Esophagus squamous epithelium (tissue), 4 donors: ENCODE results near the gene NQO1.

ENCODE experiments used
- POLR2A ChIP-seq, 4 donors: fragments of 450-650 bp; IDR thresholded peaks; one replicate each; pipeline ENCODE4 v1.6.1; 2017; ENCODE audit warnings: antibody characterized with exemption in 4 of 4, mild to moderate bottlenecking in 4 of 4, moderate library complexity in 3 of 4
- TF ChIP-seq, protein P1 (sequence below), 6 experiments: fragments of 450-650 bp in 4 of 6; fragments of 200-600 bp in 2 of 6; sonication (generic) in 2 of 6; IDR thresholded peaks; one replicate each; pipeline ENCODE4 v1.5.1; 2016 to 2019; ENCODE audit warnings: antibody characterized with exemption in 6 of 6, mild to moderate bottlenecking in 4 of 6, moderate library complexity in 4 of 6

DNA sequence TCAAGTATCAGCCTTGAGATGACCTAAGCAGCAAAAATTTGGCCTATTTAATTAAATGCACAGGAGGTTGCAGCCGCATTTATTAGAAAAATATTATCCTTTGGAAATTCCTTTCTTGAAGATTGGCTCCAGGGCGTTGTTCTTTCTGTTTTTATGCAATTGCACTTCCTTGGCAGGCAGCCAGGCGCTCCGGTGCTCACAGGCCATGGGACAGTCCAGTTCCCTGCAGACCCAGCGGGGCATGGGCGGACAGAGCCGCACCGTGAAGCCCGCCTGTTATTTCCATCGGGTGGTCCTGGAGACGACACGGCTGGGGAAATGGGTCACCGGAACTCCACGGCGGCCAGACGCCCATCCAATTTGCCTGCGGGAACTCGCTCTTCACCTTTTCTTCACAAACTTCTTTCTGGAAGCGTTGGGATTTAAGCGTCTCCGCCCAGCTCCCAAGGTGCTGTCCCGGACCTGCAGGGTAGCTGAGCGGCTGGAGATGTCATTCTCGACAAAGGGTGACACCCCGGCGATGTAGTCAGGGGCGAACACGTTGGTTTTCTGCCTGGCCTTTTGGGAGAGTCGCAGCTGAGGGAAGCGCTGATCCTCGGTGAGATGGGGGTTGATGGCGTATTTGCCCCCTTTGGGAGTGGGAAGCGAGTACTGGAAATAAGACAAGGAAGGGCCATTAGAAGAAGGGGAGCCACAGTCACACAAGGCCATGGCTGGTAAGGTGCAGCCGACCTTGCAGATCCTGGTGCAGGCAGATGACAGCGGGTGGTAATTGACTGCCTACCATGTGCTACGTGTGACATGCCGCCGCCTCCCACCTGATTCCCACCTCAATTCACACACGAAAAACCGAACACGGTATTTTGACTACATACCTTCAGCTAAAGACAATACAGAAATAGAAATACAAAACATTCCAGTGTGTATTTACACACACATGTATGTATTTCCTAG lies 15.9 kb upstream of the NQO1 start:
- TF ChIP-seq, protein P1, sequence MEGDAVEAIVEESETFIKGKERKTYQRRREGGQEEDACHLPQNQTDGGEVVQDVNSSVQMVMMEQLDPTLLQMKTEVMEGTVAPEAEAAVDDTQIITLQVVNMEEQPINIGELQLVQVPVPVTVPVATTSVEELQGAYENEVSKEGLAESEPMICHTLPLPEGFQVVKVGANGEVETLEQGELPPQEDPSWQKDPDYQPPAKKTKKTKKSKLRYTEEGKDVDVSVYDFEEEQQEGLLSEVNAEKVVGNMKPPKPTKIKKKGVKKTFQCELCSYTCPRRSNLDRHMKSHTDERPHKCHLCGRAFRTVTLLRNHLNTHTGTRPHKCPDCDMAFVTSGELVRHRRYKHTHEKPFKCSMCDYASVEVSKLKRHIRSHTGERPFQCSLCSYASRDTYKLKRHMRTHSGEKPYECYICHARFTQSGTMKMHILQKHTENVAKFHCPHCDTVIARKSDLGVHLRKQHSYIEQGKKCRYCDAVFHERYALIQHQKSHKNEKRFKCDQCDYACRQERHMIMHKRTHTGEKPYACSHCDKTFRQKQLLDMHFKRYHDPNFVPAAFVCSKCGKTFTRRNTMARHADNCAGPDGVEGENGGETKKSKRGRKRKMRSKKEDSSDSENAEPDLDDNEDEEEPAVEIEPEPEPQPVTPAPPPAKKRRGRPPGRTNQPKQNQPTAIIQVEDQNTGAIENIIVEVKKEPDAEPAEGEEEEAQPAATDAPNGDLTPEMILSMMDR (IDR thresholded peaks at IDR 0.05): no peak
- no peak for TF ChIP-seq POLR2A (IDR thresholded peaks at IDR 0.05)
